HEK293 (cell line): ENCODE measurements around the gene FLT3LG.

ENCODE experiments used
- CTCF ChIA-PET: fragments of 350-600 bp; formaldehyde crosslinking; extraction: SDS; loops from one replicate; lab custom pipeline; 2021; ENCODE audit warnings: antibody characterized with exemption; lab: Yijun Ruan, JAX
- POLR2A ChIA-PET: fragments of 300-600 bp; formaldehyde crosslinking; extraction: SDS; loops from one replicate; lab custom pipeline; 2020; ENCODE audit warnings: antibody characterized with exemption, inconsistent platforms; lab: Yijun Ruan, JAX
- H3K27ac ChIP-seq: fragments of 200-500 bp; sonication (Bioruptor generic); 2 replicates; pipeline ENCODE4 v1.5.1; 2014; ENCODE audit warnings: low read depth, low read length, control low read depth, inconsistent platforms; ENCODE audit errors: extremely low read depth
- H3K36me3 ChIP-seq, 2 experiments: fragments of 200-500 bp in 1 of 2; sonication (Bioruptor generic) in 1 of 2; 1 replicate in 1 of 2; 2 replicates in 1 of 2; pipeline ENCODE4 v1.5.1; 2014 to 2017; ENCODE audit warnings: inconsistent platforms in 2 of 2, low read length in 2 of 2; ENCODE audit not compliant: control insufficient read depth in 2 of 2, insufficient read depth in 1 of 2
- H3K4me1 ChIP-seq: fragments of 200-500 bp; sonication (Bioruptor generic); 2 replicates; pipeline ENCODE4 v1.5.1; 2014; ENCODE audit warnings: mild to moderate bottlenecking, low read length, inconsistent platforms; ENCODE audit not compliant: control insufficient read depth, insufficient read depth
- H3K4me3 ChIP-seq: 2 replicates; pipeline ENCODE4 v1.5.1; 2011; ENCODE audit warnings: low read depth, mild to moderate bottlenecking, control low read depth, low read length, moderate library complexity
- H3K9me3 ChIP-seq: fragments of 200-500 bp; sonication (Bioruptor generic); 2 replicates; pipeline ENCODE4 v1.5.1; 2014; ENCODE audit warnings: low read depth, low read length, inconsistent platforms; ENCODE audit not compliant: control insufficient read depth, insufficient read depth
- EGR2 ChIP-seq: fragments of 450-650 bp; formaldehyde crosslinking; IDR thresholded peaks from 2 replicates; pipeline ENCODE4 v1.5.1; 2016; ENCODE audit warnings: low read depth, missing biosample characterization, missing genetic modification characterization
- GLIS2 ChIP-seq: fragments of 450-650 bp; formaldehyde crosslinking; IDR thresholded peaks from 2 replicates; pipeline ENCODE4 v1.5.1; 2016; ENCODE audit warnings: missing biosample characterization, missing genetic modification characterization
- HIC1 ChIP-seq: fragments of 450-650 bp; formaldehyde crosslinking; IDR thresholded peaks from 2 replicates; pipeline ENCODE4 v1.5.1; 2016; ENCODE audit warnings: missing biosample characterization, missing genetic modification characterization
- IKZF3 ChIP-seq: fragments of 450-650 bp; IDR thresholded peaks from 2 replicates; pipeline ENCODE4 v1.5.0; 2018; ENCODE audit warnings: missing biosample characterization, mild to moderate bottlenecking, missing genetic modification characterization, moderate library complexity
- KLF8 ChIP-seq: fragments of 450-650 bp; formaldehyde crosslinking; IDR thresholded peaks from 2 replicates; pipeline ENCODE4 v1.5.1; 2016; ENCODE audit warnings: missing biosample characterization, missing genetic modification characterization
- PRDM2 ChIP-seq: fragments of 450-650 bp; formaldehyde crosslinking; IDR thresholded peaks from 2 replicates; pipeline ENCODE4 v1.5.1; 2016; ENCODE audit warnings: missing biosample characterization, missing genetic modification characterization, borderline replicate concordance
- PRDM6 ChIP-seq: fragments of 450-650 bp; formaldehyde crosslinking; IDR thresholded peaks from 2 replicates; pipeline ENCODE4 v1.5.1; 2017; ENCODE audit warnings: missing biosample characterization, missing genetic modification characterization
- SETDB1 ChIP-seq: IDR thresholded peaks from one replicate; pipeline ENCODE4 v1.6.1; 2017; ENCODE audit warnings: mild to moderate bottlenecking, low read length, moderate library complexity, mixed read lengths; ENCODE audit not compliant: insufficient read length
- ZBTB1 ChIP-seq: fragments of 450-650 bp; formaldehyde crosslinking; IDR thresholded peaks from 2 replicates; pipeline ENCODE4 v1.5.1; 2016; ENCODE audit warnings: missing biosample characterization, missing genetic modification characterization
- ZBTB21 ChIP-seq: fragments of 450-650 bp; formaldehyde crosslinking; IDR thresholded peaks from 2 replicates; pipeline ENCODE4 v1.5.1; 2017; ENCODE audit warnings: missing biosample characterization, missing genetic modification characterization
- ZFHX2 ChIP-seq: fragments of 450-650 bp; formaldehyde crosslinking; conservative IDR thresholded peaks from 2 replicates; pipeline ENCODE4 v1.5.1; 2016; ENCODE audit warnings: missing biosample characterization, missing genetic modification characterization
- ZFP3 ChIP-seq: fragments of 450-650 bp; formaldehyde crosslinking; IDR thresholded peaks from 2 replicates; pipeline ENCODE4 v1.5.1; 2016; ENCODE audit warnings: low read depth, missing biosample characterization, missing genetic modification characterization
- ZIC2 ChIP-seq: fragments of 450-650 bp; formaldehyde crosslinking; IDR thresholded peaks from 2 replicates; pipeline ENCODE4 v1.5.1; 2016; ENCODE audit warnings: missing biosample characterization, missing genetic modification characterization
- ZNF112 ChIP-seq: fragments of 450-650 bp; formaldehyde crosslinking; IDR thresholded peaks from 2 replicates; pipeline ENCODE4 v1.5.0; 2017; ENCODE audit warnings: missing biosample characterization, missing genetic modification characterization
- ZNF146 ChIP-seq: fragments of 450-650 bp; formaldehyde crosslinking; IDR thresholded peaks from 2 replicates; pipeline ENCODE4 v1.5.1; 2016; ENCODE audit warnings: missing biosample characterization, missing genetic modification characterization
- ZNF214 ChIP-seq: fragments of 450-650 bp; formaldehyde crosslinking; IDR thresholded peaks from 2 replicates; pipeline ENCODE4 v1.5.1; 2017; ENCODE audit warnings: missing biosample characterization, mild to moderate bottlenecking, missing genetic modification characterization, borderline replicate concordance
- ZNF23 ChIP-seq: fragments of 450-650 bp; formaldehyde crosslinking; IDR thresholded peaks from 2 replicates; pipeline ENCODE4 v1.5.1; 2016; ENCODE audit warnings: missing biosample characterization, missing genetic modification characterization, borderline replicate concordance
- ZNF280D ChIP-seq: fragments of 450-650 bp; formaldehyde crosslinking; IDR thresholded peaks from 2 replicates; pipeline ENCODE4 v1.5.1; 2016; ENCODE audit warnings: missing biosample characterization, missing genetic modification characterization
- ZNF341 ChIP-seq: fragments of 450-650 bp; formaldehyde crosslinking; IDR thresholded peaks from 2 replicates; pipeline ENCODE4; 2016; ENCODE audit warnings: low read depth, missing biosample characterization, missing genetic modification characterization
- ZNF354C ChIP-seq: fragments of 450-650 bp; formaldehyde crosslinking; IDR thresholded peaks from 2 replicates; pipeline ENCODE4 v1.5.1; 2016; ENCODE audit warnings: missing biosample characterization, missing genetic modification characterization, low read depth, borderline replicate concordance
- ZNF426 ChIP-seq: fragments of 450-650 bp; formaldehyde crosslinking; IDR thresholded peaks from 2 replicates; pipeline ENCODE4 v1.5.1; 2017; ENCODE audit warnings: missing biosample characterization, missing genetic modification characterization, mild to moderate bottlenecking, inconsistent platforms, moderate library complexity
- ZNF549 ChIP-seq: fragments of 450-650 bp; IDR thresholded peaks from 2 replicates; pipeline ENCODE4 v1.5.1; 2018; ENCODE audit warnings: missing biosample characterization, missing genetic modification characterization, mild to moderate bottlenecking, inconsistent platforms, moderate library complexity
- ZNF776 ChIP-seq: fragments of 450-650 bp; formaldehyde crosslinking; IDR thresholded peaks from 2 replicates; pipeline ENCODE4 v1.5.0; 2017; ENCODE audit warnings: missing biosample characterization, missing genetic modification characterization, borderline replicate concordance
- ZSCAN23 ChIP-seq: fragments of 450-650 bp; formaldehyde crosslinking; IDR thresholded peaks from 2 replicates; pipeline ENCODE4 v1.5.1; 2016; ENCODE audit warnings: missing biosample characterization, missing genetic modification characterization

Gene FLT3LG

GRCh38 chr19:49450405-49450804 lies 23.6 kb upstream of the FLT3LG start (continued):
- TF ChIP-seq ZFP3 (tag by site-specific recombination) = no peak
- TF ChIP-seq ZNF776 = no peak
- no peak for TF ChIP-seq KLF8 (tag by site-specific recombination)
- no peak for TF ChIP-seq SETDB1
- no peak for TF ChIP-seq ZNF214
- no peak for TF ChIP-seq GLIS2 (tag by site-specific recombination)
- TF ChIP-seq ZFHX2 (tag by site-specific recombination) = peak; percentile 57
- no peak for TF ChIP-seq ZNF426
- no peak for TF ChIP-seq ZBTB1 (tag by site-specific recombination)
- no peak for TF ChIP-seq IKZF3 (tag by site-specific recombination)
- TF ChIP-seq PRDM2 = no peak
- TF ChIP-seq EGR2 (tag by site-specific recombination) = peak; percentile 69
- TF ChIP-seq ZBTB21 (tag by site-specific recombination) = 0 out of 2 replicates have a peak, but pooled peaks have one; percentile 10
- no peak for TF ChIP-seq ZNF354C
- no peak for TF ChIP-seq PRDM6
- TF ChIP-seq ZNF549 (tag by site-specific recombination) = no peak
- TF ChIP-seq ZSCAN23 (tag by site-specific recombination) = no peak

- peaks cover 24 to 43% of the 10 kb centered on the region in 2 experiments for H3K36me3 ChIP-seq
- CTCF ChIA-PET = interaction anchor here (0.5 to 2.5 kb wide), 16 partner anchors 7 to 1079 kb away, joined by 3 to 16 read pairs (median 4); partner anchors contain the start of gene FLT3LG
- 0 out of 2 replicates have a peak, but pooled peaks cover 6% of the 10 kb centered on the region for H3K4me1 ChIP-seq
- peak within 1 kb of the TSS; percentile 90 for H3K27ac ChIP-seq
- POLR2A ChIA-PET = interaction anchor here (0.5 to 3.0 kb wide), 23 partner anchors 9 to 458 kb away, joined by 3 to 28 read pairs (median 4); partner anchors contain the start of genes DKKL1, FLT3LG, GYS1 and NOSIP
- no peaks in the 10 kb centered on the region for H3K9me3 ChIP-seq
- H3K4me3 ChIP-seq = peak within 1 kb of the TSS; percentile 69
- TF ChIP-seq ZNF112 (tag by site-specific recombination) = no peak
- TF ChIP-seq HIC1 (tag by site-specific recombination) = no peak; the same call in 1 of the 2 replicates
- TF ChIP-seq ZNF23 (tag by site-specific recombination) = no peak
- no peak for TF ChIP-seq ZNF341 (tag by site-specific recombination)
- TF ChIP-seq ZNF280D (tag by site-specific recombination) = no peak
- TF ChIP-seq ZNF214 = no peak
- TF ChIP-seq ZNF146 (tag by site-specific recombination) = no peak
- no peak for TF ChIP-seq ZIC2
Observed at GRCh38 chr19:49451430-49452181, 22.4 kb upstream of the FLT3LG start, which contains the start of gene PIH1D1. PIH1D1 (minus strand) TSS chr19:49451814; CDS start chr19:49451574, 240 bp downstream.
